ENCODE measurements around the gene SETBP1.
A peak's percentile ranks its signal among the peaks of the same experiment; 100 is the strongest.

The SETBP1 gene

GRCh38 chr18:44917216-44918141 lies 236.8 kb downstream of the SETBP1 start:
- Histone ChIP-seq H3K27me3 (ENCODE audit: control insufficient read depth, insufficient read depth, low read length) (no peaks in the 10 kb centered on the region), H3K36me3 (ENCODE audit: control insufficient read depth, insufficient read depth, low read length) (no peaks in the 10 kb centered on the region), H3K9me3 (ENCODE audit: control insufficient read depth, insufficient read depth, low read length) (no peaks in the 10 kb centered on the region), H3K4me1 (ENCODE audit: control insufficient read depth, insufficient read depth, low read length) (peaks cover 4% of the 10 kb centered on the region; the same call in 1 of the 2 replicates), H3K27ac (ENCODE audit: low read depth, low read length) (peak overlapping the region; percentile 10), H3K4me3 (ENCODE audit: low read depth, low read length) (no peak overlapping the region), H3K9ac (ENCODE audit: low read depth, low read length) (no peak overlapping the region)

GRCh38 chr18:44918142-44918476 lies 237.4 kb downstream of the SETBP1 start:
- Histone ChIP-seq H3K27me3 (ENCODE audit: control insufficient read depth, insufficient read depth, low read length) (no peaks in the 10 kb centered on the region), H3K4me3 (ENCODE audit: low read depth, low read length) (no peak overlapping the region), H3K4me1 (ENCODE audit: control insufficient read depth, insufficient read depth, low read length) (peaks cover 7% of the 10 kb centered on the region; the same call in 1 of the 2 replicates), H3K36me3 (ENCODE audit: control insufficient read depth, insufficient read depth, low read length) (no peaks in the 10 kb centered on the region), H3K9ac (ENCODE audit: low read depth, low read length) (no peak overlapping the region), H3K27ac (ENCODE audit: low read depth, low read length) (no peak overlapping the region), H3K9me3 (ENCODE audit: control insufficient read depth, insufficient read depth, low read length) (no peaks in the 10 kb centered on the region)

DNA sequence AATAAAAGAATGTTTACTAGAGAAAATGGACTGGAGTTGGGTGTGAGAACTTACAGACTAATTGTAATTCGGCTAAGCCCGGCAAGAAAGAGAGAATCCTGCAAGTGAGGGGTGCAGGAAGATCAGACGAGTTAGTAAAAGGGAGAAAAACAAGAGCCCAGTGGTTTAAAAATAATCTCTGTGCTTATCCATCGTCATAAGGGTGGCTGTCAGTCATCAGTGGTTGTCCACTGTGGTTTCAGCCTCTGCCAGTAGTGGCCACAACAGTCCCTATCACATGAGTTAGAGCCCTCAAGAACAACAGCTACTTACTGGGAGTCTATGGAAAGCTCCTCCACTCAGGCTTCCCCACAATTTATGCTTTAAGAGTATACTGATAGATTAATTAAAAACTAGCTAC lies 239.8 kb downstream of the SETBP1 start:
- Histone ChIP-seq H3K9me3 (ENCODE audit: control insufficient read depth, insufficient read depth, low read length) (no peaks in the 10 kb centered on the region), H3K4me1 (ENCODE audit: control insufficient read depth, insufficient read depth, low read length) (peaks cover 7% of the 10 kb centered on the region; the same call in 1 of the 2 replicates), H3K4me3 (ENCODE audit: low read depth, low read length) (no peak overlapping the region), H3K9ac (ENCODE audit: low read depth, low read length) (no peak overlapping the region), H3K27ac (ENCODE audit: low read depth, low read length) (no peak overlapping the region), H3K27me3 (ENCODE audit: control insufficient read depth, insufficient read depth, low read length) (no peaks in the 10 kb centered on the region), H3K36me3 (ENCODE audit: control insufficient read depth, insufficient read depth, low read length) (no peaks in the 10 kb centered on the region)

- no peak overlapping the region for H3K27ac ChIP-seq (ENCODE audit: low read depth, low read length)
- H3K27me3 ChIP-seq (ENCODE audit: control insufficient read depth, insufficient read depth, low read length): no peaks in the 10 kb centered on the region
- peaks cover 7% of the 10 kb centered on the region; the same call in 1 of the 2 replicates for H3K4me1 ChIP-seq (ENCODE audit: control insufficient read depth, insufficient read depth, low read length)
- H3K36me3 ChIP-seq (ENCODE audit: control insufficient read depth, insufficient read depth, low read length): no peaks in the 10 kb centered on the region
- no peak overlapping the region for H3K4me3 ChIP-seq (ENCODE audit: low read depth, low read length)
- H3K9ac ChIP-seq (ENCODE audit: low read depth, low read length): no peak overlapping the region
- no peaks in the 10 kb centered on the region for H3K9me3 ChIP-seq (ENCODE audit: control insufficient read depth, insufficient read depth, low read length)
These were observed 241.3 kb downstream of the SETBP1 start for GRCh38 chr18:44921974-44922373.

- H3K4me1 ChIP-seq (ENCODE audit: control insufficient read depth, insufficient read depth, low read length): peaks cover 7% of the 10 kb centered on the region; the same call in 1 of the 2 replicates
- no peak overlapping the region for H3K9ac ChIP-seq (ENCODE audit: low read depth, low read length)
- H3K36me3 ChIP-seq (ENCODE audit: control insufficient read depth, insufficient read depth, low read length): no peaks in the 10 kb centered on the region
- no peak overlapping the region for H3K4me3 ChIP-seq (ENCODE audit: low read depth, low read length)
- no peaks in the 10 kb centered on the region for H3K9me3 ChIP-seq (ENCODE audit: control insufficient read depth, insufficient read depth, low read length)
- no peak overlapping the region for H3K27ac ChIP-seq (ENCODE audit: low read depth, low read length)
- H3K27me3 ChIP-seq (ENCODE audit: control insufficient read depth, insufficient read depth, low read length): no peaks in the 10 kb centered on the region
These were observed 242.3 kb downstream of the SETBP1 start for GRCh38 chr18:44922968-44923367.

- no peak overlapping the region for H3K27ac ChIP-seq (ENCODE audit: low read depth, low read length)
- no peak overlapping the region for H3K9ac ChIP-seq (ENCODE audit: low read depth, low read length)
- no peaks in the 10 kb centered on the region for H3K9me3 ChIP-seq (ENCODE audit: control insufficient read depth, insufficient read depth, low read length)
- no peaks in the 10 kb centered on the region for H3K36me3 ChIP-seq (ENCODE audit: control insufficient read depth, insufficient read depth, low read length)
- peaks cover 7% of the 10 kb centered on the region; the same call in 1 of the 2 replicates for H3K4me1 ChIP-seq (ENCODE audit: control insufficient read depth, insufficient read depth, low read length)
- H3K4me3 ChIP-seq (ENCODE audit: low read depth, low read length): no peak overlapping the region
- H3K27me3 ChIP-seq (ENCODE audit: control insufficient read depth, insufficient read depth, low read length): no peaks in the 10 kb centered on the region
These were observed 244.3 kb downstream of the SETBP1 start for GRCh38 chr18:44924785-44925499.

DNA sequence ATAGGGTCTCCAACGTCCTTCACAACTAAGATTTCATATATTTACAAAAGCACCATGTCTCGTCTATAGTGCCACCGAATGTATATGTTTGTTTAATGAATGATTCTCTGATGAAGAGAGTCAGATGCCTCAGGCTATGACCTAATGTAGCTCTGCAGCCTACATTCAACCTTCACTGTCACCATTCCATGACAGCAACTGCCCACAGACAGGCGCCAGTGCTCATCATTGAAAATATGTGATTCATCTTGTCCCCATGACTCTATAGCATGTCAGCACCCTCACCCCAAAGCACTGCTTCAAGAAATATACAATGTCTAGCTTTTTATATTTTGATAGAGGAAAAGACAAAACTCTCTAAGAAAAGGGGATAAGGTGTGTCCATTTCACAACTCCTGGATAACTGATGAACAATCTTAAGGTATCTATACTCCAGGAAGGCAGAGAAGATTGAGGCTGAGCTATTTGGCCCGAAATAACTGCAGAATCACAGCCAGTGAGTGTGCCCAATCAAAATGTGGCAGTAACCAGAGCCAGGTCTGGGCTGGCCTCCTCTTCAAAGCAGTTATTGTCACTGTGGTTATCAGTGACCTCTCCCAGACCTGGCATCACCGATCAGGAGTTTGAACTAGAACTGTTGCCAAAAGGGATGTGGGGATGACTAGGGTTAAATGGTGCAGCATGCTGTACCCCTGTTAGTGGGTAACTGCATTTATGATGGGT lies 246.6 kb downstream of the SETBP1 start:
- no peak overlapping the region for H3K27ac ChIP-seq (ENCODE audit: low read depth, low read length)
- no peak overlapping the region for H3K4me3 ChIP-seq (ENCODE audit: low read depth, low read length)

GRCh38 chr18:44934901-44935300 lies 254.2 kb downstream of the SETBP1 start:
- H3K9ac ChIP-seq (ENCODE audit: low read depth, low read length): no peak overlapping the region
- H3K27ac ChIP-seq (ENCODE audit: low read depth, low read length): no peak overlapping the region
- H3K4me3 ChIP-seq (ENCODE audit: low read depth, low read length): no peak overlapping the region
- no peaks in the 10 kb centered on the region for H3K36me3 ChIP-seq (ENCODE audit: control insufficient read depth, insufficient read depth, low read length)
- H3K4me1 ChIP-seq (ENCODE audit: control insufficient read depth, insufficient read depth, low read length): peaks cover 10% of the 10 kb centered on the region
- H3K27me3 ChIP-seq (ENCODE audit: control insufficient read depth, insufficient read depth, low read length): no peaks in the 10 kb centered on the region
- peaks cover 13% of the 10 kb centered on the region for H3K9me3 ChIP-seq (ENCODE audit: control insufficient read depth, insufficient read depth, low read length)

More for the DNA sequence above, 246.6 kb downstream of the SETBP1 start:
- Histone ChIP-seq H3K9ac (ENCODE audit: low read depth, low read length) (no peak overlapping the region), H3K36me3 (ENCODE audit: control insufficient read depth, insufficient read depth, low read length) (no peaks in the 10 kb centered on the region), H3K4me1 (ENCODE audit: control insufficient read depth, insufficient read depth, low read length) (peaks cover 5% of the 10 kb centered on the region; the same call in 1 of the 2 replicates), H3K9me3 (ENCODE audit: control insufficient read depth, insufficient read depth, low read length) (no peaks in the 10 kb centered on the region), H3K27me3 (ENCODE audit: control insufficient read depth, insufficient read depth, low read length) (no peaks in the 10 kb centered on the region)

DNA sequence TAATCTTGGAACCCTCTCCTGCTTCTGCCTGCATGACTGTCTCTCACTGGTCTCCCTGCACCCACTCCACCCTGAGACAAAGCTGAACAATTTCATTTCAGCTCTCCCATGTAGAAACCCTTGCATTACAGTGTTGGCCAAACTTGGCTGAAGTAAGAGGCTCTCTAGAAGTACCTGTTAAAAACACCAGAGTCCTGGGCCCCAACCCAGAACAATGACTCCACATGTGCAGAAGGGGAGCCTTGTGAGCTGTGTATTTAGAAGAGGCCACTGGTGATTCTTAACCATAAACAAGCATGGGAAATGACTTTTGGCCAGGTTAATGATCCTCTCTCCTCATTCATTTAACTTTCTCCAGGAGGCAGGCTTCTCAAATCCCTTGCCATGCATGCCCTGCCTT lies 254.8 kb downstream of the SETBP1 start:
- Histone ChIP-seq H3K4me3 (ENCODE audit: low read depth, low read length) (no peak overlapping the region), H3K36me3 (ENCODE audit: control insufficient read depth, insufficient read depth, low read length) (no peaks in the 10 kb centered on the region), H3K27me3 (ENCODE audit: control insufficient read depth, insufficient read depth, low read length) (no peaks in the 10 kb centered on the region), H3K9ac (ENCODE audit: low read depth, low read length) (no peak overlapping the region), H3K9me3 (ENCODE audit: control insufficient read depth, insufficient read depth, low read length) (peaks cover 13% of the 10 kb centered on the region), H3K4me1 (ENCODE audit: control insufficient read depth, insufficient read depth, low read length) (peaks cover 10% of the 10 kb centered on the region), H3K27ac (ENCODE audit: low read depth, low read length) (no peak overlapping the region)

DNA sequence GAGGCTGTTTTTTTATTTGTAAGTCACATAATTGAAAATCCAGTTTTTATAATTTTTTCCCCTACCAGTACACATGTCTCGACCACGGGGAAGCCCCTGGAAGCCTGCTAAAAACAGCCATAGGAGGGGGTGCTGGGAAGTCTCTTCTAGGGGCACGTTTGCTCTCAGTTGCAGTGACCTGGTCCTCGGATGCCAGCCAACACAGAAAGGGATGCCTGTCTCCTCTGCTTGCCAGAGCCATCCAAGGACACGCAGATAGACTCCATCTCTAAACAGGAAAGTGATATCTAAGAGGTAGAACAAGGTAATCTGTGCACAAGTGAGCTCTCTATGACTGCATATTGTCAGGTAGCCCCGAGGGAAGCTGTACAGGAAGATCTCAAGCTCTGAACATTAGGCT lies 255.8 kb downstream of the SETBP1 start:
- Histone ChIP-seq H3K4me3 (ENCODE audit: low read depth, low read length) (no peak overlapping the region), H3K9me3 (ENCODE audit: control insufficient read depth, insufficient read depth, low read length) (peaks cover 13% of the 10 kb centered on the region), H3K27me3 (ENCODE audit: control insufficient read depth, insufficient read depth, low read length) (peaks cover 6% of the 10 kb centered on the region), H3K4me1 (ENCODE audit: control insufficient read depth, insufficient read depth, low read length) (peaks cover 10% of the 10 kb centered on the region), H3K27ac (ENCODE audit: low read depth, low read length) (no peak overlapping the region), H3K36me3 (ENCODE audit: control insufficient read depth, insufficient read depth, low read length) (no peaks in the 10 kb centered on the region), H3K9ac (ENCODE audit: low read depth, low read length) (no peak overlapping the region)

Data from HUES48 (cell line).